DMS53 (cell line): ENCODE data around the gene EHBP1.

Source experiments
- DNase-seq: peaks from one replicate; lab custom pipeline; 2025; lab: John Stamatoyannopoulos, UW

Gene EHBP1

DNA sequence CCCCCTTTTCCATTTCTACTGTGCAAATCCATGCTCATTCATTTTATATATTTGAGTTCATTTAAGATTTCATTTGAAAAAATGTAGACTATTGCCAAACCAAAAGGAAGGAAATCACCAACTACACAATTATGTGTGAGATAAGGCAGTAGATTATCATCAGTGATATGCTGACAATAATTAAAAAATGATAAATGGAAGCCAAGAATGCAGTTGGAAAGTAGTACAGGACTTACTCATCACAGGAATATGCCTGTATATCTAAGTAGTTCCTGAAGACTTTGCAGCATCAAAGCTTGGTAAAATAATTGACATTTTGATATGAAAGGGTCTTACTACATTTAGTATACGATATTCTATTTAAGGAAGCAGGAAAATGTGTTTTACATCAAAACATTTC, 179.0 kb downstream of the EHBP1 start:
- no peak for DNase-seq

DNA sequence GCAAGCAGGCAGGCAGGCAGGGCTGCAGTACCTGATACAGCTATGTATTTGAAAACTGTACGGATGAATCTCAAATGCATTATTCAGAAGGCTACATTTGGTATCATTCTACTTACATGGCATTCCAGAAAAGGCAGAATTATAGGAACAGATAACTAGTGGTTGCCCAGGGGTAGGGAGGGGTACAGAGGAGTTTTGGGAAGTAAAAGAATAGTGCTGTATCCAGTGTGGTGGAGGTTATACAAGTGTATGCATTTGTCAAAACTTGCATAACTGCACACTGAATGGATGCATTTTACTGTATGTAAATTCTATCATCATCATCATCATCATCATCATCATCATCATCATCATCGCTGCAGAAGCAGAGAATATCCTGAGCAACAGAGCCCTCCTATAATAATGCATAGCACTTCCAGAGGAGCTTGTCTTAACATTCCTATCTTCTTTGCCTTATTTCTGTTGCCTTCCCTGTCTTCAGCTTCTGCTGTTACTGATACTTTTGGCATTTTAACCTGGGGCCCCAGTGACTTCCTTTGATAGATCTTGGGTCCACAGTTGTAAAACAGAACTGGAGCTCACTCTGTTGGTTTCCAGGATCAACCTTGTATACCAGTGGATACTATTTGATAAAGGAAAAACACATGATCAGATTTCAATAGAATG, 189.6 kb downstream of the EHBP1 start:
- DNase-seq: no peak

DNA sequence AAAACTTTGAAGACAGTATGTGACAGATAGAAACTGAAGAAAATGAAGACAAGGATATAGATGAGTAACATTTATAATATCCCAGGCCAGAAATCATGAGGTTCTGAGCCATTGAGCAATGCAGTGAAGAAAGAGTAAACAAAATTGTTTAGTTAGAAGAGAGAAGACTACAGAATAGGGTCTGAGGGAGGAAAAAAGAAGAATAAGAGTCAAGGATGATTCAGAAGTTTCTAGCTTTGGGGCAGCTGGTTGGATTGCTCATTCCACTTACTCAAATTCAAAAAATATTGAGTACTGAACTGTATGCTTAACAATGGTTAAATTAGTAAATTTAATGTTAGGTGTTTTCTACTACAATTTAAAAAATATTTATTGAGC, 190.1 kb downstream of the EHBP1 start:
- DNase-seq: no peak

DNA sequence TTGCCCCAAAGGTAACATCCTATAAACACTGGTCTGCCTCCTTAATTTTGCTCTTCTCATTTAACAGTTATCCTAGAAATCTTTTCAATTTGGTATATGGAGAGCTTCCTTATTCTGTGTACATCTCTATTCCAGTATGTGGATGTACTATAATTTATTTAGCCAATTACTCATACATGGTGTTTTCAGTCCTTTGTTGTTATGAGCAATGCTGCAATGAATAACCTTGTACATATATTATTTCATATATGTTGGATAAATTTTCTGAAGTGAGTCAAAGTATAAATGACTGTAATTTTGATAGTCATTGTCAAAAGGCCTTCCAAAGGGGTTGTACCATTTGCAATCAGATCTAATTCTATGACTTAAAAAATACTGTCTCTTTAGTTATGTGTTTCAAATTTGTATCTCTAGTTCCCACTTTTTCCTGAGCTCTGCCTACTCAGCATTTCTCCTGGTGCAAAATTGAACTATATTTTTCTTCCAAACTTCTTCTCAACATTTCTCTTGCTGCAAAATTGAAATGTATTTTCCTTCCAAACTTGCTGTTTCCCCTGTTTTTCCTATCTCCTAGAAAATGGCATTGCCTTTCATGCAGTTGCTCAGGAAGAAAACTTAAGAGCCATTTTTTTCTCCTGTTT, 191.8 kb downstream of the EHBP1 start:
- no peak for DNase-seq

DNA sequence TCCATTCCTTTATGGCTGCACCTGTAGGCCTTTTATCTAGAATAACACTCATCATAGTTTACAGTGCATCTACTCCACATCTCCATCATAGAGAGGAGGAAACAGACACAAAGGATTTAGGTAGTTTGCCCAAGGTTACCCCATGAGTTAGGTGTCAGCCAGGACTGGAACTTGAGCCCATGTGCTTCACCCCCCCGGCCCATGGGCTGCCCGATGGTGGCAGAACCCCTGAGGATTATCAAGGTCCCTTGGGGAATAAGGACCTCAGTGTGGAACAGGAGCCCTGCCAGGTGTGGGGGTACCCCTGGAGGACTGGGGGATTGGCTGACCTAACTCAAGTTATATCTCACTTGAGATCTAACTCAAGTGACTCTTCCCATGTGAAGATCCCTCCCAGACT, 198.8 kb downstream of the EHBP1 start:
- DNase-seq: peak; percentile 6

DNA sequence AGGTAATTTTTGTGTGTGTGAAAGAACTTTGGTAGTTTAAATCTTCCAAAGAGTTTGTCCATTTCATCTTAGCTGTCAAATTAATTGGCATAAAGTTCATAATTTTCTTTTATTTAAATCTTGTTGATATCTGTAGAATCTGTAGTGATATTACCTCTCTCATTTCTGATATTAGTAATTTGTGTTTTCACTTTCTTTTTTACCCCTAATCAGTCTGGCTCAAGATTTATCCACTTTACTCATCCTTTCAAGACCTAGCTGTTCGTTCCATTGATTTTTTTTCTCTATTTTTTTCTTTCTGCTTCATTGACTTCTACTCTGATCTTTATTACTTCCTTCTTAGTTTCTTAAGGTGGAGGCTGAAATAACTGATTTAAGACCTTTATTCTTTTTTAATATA, 202.6 kb downstream of the EHBP1 start:
- no peak for DNase-seq

DNA sequence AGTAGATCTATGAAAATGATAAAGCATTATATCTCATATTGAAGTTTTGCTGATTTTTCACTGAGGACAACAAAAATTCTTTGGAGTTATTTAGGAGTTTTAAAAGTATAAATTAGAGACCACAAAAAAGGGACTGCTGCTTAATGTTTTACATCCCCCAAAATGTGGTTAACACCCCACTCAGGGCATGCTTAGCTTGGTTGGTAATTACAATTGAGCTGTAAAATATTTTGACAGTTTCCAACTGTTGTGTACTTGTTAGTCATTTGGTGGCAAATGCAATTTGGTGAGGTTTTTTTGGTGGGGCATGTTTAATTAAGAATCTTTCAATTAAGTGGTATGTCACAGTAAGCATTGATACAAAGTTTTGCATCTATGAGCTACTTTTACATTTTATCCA, 207.8 kb downstream of the EHBP1 start:
- DNase-seq: no peak

DNA sequence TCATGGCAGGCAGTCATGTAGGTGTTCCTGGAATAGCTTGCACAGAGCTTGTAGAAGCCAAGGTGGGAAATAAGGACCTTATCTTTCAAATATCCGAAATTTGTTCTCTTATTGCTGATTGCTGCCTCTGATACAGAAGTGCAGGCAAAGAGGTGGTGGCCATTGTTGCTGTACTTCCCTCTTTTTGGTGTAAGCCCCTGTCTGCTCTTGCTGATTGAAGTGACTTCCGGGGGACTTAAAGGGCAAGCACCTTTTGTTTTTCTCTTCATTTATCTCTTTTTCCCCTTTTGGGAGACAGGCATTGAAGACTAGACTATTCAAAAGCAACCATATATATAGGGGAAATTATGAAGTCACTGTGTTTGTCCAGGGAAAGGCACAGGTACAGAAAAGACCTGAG, 213.5 kb downstream of the EHBP1 start:
- DNase-seq: no peak

DNA sequence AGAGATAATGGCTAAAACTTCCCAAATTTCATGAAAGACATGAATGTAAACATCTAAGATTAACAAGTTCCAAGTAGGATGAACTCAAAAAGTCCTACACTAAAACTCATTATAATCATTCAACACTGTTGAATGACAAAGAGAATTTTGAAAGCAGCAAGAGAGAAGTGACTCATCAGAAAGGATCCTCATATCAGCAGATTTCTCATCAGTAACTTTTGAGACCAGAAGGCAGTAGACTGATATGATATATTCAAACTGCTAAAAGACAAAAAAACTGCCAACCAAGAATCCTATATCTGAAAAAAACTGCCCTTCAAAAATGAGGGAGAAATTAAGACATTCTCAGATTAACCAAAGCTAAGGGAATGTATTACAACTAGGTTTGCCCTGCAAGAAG, 214.6 kb downstream of the EHBP1 start:
- DNase-seq: no peak

DNA sequence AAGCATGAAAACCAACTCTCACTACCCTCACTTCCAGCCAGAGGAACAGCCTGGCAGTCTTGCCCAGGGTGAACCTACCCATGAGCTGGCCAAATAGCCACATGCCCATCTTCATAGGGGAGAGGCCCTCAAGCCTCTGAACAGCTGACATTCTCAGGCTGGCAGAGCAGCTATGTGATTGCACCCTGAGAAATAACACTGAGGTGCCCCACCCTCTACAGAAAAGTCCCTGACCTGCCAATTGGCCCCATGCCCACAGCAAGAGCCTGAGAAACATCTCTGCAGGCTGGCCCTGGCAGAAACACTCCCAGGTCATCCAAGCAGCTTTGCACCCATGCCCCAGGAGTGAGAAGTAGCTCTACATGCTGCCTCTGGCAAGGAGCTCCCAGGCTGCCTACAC, 217.7 kb downstream of the EHBP1 start:
- DNase-seq: no peak

DNA sequence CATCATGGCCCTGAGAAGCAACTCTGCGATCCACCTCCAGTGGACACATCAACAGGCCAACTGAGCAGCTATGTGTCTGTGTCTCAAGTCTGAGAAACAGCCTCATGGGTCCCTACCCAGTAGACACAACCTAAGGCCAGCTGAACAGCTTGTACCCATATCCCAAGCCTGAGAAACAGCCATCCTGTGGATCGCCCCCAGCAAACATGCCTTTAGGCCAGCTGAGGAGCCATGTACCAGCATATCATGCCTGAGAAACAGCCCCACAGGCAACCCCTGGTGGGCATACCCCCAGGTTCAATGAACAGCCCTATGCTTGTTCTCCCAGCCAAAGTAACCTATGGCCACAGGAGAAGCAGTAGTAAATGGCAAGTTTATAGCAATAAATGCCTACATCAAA, 218.4 kb downstream of the EHBP1 start:
- no peak for DNase-seq

DNA sequence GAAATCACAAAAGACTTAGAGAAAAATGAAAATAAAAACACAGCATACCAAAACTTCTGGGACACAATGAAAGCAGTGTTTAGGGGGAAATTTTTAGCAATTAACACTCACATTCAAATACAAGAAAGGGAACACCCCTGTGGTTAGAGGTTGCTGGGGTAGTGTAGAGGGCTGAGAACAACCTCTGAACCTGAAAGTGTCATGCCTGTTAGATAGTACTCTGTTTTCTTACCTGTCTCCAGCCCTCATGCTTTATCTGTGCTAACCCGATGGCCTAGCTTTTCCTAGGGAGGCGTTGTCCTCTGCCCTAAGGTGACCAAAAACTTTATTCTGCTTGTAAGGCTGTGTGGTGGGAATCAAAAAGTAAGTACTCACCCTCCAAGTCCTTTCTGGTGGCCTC, 222.5 kb downstream of the EHBP1 start:
- DNase-seq: no peak

DNA sequence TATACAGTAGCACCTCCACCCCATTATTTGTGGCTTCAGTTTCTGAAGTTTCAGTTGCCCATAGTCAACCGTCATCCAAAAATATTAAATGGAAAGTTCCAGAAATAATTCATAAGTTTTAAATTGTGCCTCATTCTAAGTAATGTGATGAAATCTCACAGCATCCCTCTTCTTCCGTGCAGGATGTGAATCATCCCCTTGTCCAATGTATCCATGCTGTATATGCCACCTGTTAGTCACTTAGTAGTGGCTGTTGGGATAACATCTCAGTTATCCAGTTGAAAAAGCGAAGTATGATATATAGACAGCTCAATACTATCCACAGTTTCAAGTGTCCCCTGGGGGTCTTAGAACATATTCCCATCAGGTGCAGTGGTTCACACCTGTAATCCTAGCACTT, 226.0 kb downstream of the EHBP1 start:
- no peak for DNase-seq

DNA sequence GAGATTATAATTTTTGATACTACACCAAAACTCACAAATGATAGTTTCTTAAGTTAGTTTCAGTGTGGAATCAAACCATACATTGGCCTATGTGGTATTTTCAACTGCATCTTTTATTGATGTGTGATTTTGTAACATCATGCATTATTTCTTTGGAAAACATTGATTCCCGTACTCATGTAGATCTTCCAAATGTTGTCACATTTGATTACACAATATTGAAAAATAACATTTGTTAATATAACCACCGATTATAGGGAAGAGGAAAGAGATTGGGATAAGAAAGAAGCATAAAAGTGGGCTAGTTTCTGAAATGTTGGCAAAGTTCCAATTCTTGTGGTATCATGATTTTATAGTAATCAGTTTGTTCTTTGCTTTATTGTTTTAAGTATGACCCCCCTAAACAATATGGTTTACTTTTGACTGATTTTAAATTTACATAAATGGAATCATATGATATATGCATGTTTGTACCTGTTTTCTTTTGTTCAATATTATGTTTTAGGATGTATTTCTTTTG, 227.9 kb downstream of the EHBP1 start:
- DNase-seq: no peak

DNA sequence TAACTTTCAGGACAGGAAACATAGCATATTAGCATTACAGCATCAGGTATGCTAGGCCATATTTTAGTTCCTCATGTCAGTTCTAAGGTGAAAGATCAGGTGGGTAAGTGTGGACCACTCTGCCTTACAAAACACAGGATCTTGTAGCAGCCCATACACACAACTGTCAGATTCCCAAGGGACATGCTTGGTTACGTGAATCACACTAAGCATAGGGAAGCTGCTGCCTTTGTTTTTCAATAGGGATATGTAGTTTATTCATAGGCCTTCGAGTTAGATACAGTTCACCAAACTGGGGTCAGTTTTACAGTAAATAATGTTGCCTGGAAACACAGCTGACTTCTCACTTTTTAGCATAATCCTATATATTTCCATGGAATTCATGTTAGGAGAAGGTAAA, 229.0 kb downstream of the EHBP1 start:
- no peak for DNase-seq

DNA sequence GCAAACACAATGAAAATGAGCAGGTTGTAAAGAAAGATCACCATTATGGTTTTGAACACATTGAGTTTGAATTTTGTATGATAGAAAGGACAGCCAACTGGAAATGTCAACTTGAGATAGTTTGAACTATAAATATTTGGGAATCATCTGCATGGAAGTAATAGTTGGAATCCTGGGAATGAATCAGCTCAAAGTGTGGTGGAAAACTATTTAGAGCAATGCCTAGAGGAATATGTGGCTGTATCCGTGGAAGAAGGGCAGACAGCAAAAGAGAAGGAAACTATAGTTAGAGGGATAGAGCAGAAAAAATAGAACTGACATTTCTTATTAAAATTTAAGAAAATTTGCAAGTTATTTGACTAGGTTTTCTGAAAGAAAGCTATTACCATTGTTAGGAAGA, 232.6 kb downstream of the EHBP1 start:
- DNase-seq: no peak

DNA sequence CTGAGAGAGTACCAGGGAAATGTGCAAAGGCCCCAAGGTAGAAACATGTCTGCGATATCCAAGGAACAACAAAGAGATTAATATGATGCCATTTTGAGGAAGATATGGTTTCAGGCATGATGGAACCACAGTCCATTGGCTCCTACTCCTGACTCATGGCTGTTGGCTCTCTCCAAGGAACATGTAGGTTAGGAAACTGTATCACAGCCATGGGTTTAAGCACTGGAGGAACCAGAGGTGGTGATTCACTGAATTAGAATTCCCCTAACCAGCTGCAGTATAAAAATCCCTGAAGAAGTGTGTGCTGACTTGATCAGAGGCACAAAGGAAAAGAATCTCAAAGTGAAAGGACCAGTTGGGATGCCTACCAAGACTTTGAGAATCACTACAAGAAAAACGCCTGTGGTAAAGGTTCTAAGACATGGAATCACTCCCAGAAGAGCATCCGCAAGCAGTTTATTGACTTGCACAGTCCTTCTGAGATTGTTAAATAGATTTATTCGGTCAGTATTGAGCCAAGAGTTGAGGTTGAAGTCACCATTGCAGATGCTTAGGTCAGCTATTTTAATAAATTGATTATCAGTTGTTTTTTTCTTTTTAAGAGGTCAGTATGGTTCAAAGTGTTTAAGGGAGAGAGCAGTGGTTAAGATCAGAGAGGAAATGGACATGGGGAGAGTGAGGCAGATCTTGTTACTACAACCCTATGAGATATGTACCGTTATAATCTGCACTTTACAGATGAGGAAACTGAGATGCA, 234.4 kb downstream of the EHBP1 start:
- DNase-seq: no peak

DNA sequence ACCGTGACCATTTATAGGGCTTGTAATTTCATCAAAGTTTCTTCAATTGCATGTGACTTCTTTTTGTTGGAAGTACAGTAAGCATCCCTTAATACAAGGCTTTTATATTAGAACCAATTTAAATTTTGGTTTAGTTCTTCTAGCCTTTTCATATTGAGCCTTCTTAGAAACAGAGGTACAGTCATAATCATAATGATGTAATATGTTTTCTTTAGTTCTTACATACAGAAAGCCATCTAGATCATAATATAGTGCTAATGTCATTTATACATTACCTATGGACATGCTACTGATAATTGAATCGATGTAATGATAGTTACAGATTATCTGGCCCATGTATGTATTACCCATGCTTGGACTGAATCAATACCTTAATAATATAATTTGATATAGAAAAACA, 235.2 kb downstream of the EHBP1 start:
- DNase-seq: no peak

DNA sequence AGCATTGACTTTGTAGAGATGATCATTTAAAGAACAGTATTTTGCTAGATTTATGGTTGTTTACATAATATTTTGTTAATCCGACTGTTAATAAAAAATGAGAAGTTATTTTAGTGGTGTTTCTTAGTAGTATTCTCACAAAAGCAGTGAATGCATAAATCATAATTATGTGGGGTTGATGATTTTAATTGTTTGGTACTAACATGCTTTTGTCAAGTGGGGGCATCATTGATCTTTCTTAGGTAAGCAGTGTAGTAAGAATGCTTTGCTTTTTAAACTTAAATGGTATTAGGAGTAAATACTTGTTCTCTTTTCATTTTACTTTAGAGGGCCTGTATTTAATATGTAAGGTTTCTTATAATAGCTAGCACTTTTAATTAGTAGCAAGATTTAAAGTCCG, 235.9 kb downstream of the EHBP1 start:
- no peak for DNase-seq

DNA sequence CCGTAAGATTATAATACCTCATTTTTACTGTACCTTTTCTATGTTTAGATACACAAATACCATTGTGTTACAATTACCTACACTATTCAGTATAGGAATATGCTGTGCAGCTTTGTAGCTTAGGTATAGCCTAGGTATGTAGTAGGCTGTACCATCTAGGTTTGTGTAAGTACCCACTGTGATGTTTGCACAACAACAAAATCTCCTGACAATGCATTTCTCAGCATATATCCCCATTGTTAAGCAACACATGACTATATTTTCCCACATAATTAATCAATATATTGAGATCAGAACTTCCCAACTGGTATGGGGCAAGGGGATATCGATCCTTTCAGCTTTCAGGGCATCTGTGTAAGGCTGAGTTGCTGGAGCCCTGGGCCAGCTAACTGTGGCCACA, 238.8 kb downstream of the EHBP1 start:
- DNase-seq: no peak

DNA sequence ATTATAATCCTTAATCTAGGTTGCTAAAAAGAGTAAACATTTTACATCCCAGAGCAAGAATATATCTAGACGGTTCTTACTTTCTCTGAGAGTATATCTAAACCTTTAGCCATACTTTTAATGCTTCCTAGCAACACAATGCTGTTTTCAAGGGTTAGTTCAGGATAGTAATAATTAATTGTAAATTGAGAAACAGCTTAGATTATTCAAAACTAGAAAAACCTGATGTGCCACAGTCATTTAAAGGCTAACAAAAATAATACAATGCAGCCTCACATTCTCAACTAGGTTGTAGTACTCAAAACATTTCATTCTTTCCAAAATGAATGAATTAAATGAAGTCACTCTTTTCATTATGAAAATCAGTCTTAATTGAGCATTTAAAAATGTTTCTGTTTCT, 241.9 kb downstream of the EHBP1 start:
- DNase-seq: no peak

DNA sequence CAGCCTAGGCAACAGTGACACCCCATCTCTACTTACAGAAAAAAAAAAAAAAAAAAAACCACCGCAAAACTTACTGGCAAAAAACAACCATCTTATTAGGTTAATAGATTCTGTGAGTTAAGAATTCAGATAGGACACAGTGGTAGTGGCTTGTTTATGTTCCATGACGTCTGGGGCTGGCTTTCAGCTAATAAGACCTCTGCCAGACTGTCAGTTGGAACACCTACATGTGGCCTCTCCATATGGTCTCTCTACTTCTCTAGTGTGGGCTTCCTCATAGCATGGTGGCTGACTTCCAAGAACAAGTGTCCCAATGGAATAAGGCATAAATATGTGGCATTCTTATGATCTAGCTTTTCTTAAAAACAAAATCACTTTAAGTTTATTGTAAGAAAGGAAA, 251.1 kb downstream of the EHBP1 start:
- no peak for DNase-seq

DNA sequence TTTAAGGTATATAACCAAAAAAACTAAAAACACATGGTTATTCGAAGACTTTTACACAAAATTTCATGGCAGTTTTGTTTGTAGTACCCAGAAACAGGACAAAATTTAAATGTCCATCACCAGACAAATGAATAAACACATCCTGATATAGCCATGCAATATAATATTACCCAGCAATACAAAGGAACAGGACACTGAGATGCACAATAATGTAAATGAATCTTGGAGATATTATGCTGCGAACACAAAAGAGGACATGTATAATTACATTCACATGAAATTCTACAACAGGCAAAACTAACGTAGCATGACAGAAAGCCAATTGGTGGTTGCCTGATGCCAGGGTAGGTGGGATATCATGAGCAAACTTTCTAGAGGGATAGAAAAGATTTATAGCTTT, 252.7 kb downstream of the EHBP1 start:
- no peak for DNase-seq
